ENCODE measurements around the gene GID8.

The GID8 gene

GRCh38 chr20:62901891-62902290, 36.1 kb upstream of the GID8 start:
- no peak for TF ChIP-seq CTCF (conservative IDR thresholded peaks at IDR 0.05; ENCODE audit: control insufficient read depth, insufficient read depth, low read depth, low read length)
- DNase-seq (ENCODE audit: low read depth) = no peak
- H3K4me3 ChIP-seq (ENCODE audit: control insufficient read depth, low read depth, low read length) = no peak overlapping the region

GRCh38 chr20:62902926-62903615, 34.9 kb upstream of the GID8 start:
- DNase-seq (ENCODE audit: low read depth) = peak; percentile 41
- no peak overlapping the region for H3K4me3 ChIP-seq (ENCODE audit: control insufficient read depth, low read depth, low read length)
- no peak for TF ChIP-seq CTCF (conservative IDR thresholded peaks at IDR 0.05; ENCODE audit: control insufficient read depth, insufficient read depth, low read depth, low read length)

GRCh38 chr20:62905536-62906117, 32.3 kb upstream of the GID8 start:
- no peak for DNase-seq (ENCODE audit: low read depth)
- TF ChIP-seq CTCF (conservative IDR thresholded peaks at IDR 0.05; ENCODE audit: control insufficient read depth, insufficient read depth, low read depth, low read length) = no peak
- H3K4me3 ChIP-seq (ENCODE audit: control insufficient read depth, low read depth, low read length) = no peak overlapping the region

- H3K4me3 ChIP-seq (ENCODE audit: control insufficient read depth, low read depth, low read length) = no peak overlapping the region
- no peak for TF ChIP-seq CTCF (conservative IDR thresholded peaks at IDR 0.05; ENCODE audit: control insufficient read depth, insufficient read depth, low read depth, low read length)
- no peak for DNase-seq (ENCODE audit: low read depth)
These were observed 31.7 kb upstream of the GID8 start for GRCh38 chr20:62906209-62906608.

GRCh38 chr20:62906647-62907375, 31.1 kb upstream of the GID8 start:
- H3K4me3 ChIP-seq (ENCODE audit: control insufficient read depth, low read depth, low read length) = no peak overlapping the region
- no peak for TF ChIP-seq CTCF (conservative IDR thresholded peaks at IDR 0.05; ENCODE audit: control insufficient read depth, insufficient read depth, low read depth, low read length)
- no peak for DNase-seq (ENCODE audit: low read depth)

- TF ChIP-seq CTCF (conservative IDR thresholded peaks at IDR 0.05; ENCODE audit: control insufficient read depth, insufficient read depth, low read depth, low read length) = peak; percentile 48
- DNase-seq (ENCODE audit: low read depth) = no peak
- H3K4me3 ChIP-seq (ENCODE audit: control insufficient read depth, low read depth, low read length) = no peak overlapping the region
These were observed 30.3 kb upstream of the GID8 start for GRCh38 chr20:62907384-62908317.
